ENCODE data around the gene ACSM4.
"Not testable (repeated sequence)": the region's sequence is repeated elsewhere in the genome, so short reads cannot be mapped to it uniquely, and the experiment has no call there.

Gene ACSM4, protein sequence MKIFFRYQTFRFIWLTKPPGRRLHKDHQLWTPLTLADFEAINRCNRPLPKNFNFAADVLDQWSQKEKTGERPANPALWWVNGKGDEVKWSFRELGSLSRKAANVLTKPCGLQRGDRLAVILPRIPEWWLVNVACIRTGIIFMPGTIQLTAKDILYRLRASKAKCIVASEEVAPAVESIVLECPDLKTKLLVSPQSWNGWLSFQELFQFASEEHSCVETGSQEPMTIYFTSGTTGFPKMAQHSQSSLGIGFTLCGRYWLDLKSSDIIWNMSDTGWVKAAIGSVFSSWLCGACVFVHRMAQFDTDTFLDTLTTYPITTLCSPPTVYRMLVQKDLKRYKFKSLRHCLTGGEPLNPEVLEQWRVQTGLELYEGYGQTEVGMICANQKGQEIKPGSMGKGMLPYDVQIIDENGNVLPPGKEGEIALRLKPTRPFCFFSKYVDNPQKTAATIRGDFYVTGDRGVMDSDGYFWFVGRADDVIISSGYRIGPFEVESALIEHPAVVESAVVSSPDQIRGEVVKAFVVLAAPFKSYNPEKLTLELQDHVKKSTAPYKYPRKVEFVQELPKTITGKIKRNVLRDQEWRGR

DNA sequence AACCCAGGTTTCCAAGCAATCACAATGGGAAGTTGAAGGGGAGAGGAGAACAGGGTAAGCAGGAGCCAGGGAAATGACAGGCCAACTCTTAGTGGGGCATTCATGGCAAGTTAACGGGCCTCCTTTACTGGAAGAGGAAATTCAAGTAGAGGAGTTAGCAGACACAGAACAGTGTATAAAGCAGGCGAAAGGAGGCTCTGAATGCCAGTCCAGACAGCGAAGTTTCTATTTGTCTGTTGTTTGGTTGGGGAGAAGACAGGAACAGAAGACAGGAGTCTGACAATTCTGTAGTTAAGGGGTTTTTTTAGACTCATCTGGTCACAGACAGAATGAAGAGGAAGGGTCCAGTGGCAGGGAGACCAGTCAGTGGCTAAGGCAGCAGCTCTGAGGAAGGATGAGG is at the start of gene ACSM4:
TSS of gene ACSM4 (plus strand) at position 301 of the 400 bp plus-strand sequence. CDS start 260 bp downstream, outside the sequence.
- FAIRE-seq = no peak

DNA sequence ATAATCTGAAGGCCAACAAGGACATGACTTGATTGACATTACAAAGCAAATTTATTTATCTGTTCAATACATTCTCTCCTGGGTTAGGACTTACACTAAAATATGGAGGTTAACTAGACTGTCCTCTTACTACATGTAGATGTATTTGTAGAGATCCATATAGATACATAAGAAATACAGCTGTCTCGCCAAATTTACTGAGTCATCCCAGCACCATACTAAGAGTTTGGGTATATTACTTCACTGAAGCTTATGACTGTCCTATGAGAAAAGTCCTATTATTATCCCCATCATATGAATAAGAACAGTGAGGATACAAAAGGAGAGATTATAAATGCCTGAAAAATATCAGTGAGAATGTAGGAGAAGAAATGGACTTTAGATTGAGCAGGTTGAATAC is 44.8 kb upstream of the ACSM4 start:
- FAIRE-seq = no peak

DNA sequence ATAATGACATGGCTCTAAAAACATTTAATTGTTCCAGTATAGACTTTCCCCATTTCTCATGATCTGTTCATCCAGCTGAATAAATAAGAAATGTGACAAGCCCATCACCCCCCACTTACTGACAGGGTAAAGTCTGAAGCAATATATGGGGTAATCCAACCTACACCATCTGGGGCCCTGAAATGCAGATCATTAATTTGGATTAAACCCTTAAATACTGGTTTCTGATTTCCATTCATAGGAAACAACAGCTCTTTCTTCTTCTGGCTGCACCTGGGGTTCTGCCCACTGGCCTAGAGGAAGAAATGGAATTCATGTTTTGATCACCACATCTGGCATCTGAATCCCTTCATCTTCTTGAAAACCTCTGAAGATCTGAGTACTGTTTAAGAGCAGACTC is 39.3 kb upstream of the ACSM4 start:
- no peak for FAIRE-seq

DNA sequence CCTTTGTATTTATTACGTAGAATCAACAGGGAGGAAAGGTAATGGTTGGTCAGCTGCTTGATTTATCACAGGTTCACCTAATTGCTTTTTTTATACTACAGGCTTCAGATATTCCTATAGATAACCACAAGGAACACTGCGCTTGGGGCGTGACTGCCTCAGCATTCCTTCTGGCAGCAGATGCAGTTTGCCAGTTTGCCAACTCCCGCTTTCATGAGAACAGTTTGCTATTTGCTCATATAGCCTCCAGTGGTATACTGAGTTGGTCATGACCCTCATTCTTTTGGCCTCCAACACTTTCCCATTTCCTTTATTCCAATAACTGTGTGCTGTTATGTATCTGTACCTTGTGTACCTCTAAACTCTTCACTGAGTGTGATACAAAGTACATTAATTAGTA is 38.6 kb upstream of the ACSM4 start:
- no peak for FAIRE-seq

DNA sequence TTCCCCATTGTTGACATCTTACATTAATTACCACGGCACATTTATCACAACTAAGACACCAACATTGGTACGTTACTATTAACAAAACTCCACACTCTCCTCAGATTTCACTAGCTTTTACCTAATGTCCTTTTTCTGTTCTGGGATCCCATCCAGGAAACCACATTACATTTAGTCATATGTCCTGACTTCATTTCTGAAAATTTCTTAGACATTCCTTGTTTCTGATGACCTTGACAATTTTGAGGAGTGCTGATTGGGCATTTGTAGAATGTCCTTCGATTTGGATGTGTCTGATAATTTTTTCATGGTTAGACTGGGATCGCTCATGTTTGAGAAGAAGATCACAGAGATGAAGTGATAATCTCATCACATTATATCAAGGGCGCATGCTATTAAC is 34.6 kb upstream of the ACSM4 start:
- no peak for FAIRE-seq

DNA sequence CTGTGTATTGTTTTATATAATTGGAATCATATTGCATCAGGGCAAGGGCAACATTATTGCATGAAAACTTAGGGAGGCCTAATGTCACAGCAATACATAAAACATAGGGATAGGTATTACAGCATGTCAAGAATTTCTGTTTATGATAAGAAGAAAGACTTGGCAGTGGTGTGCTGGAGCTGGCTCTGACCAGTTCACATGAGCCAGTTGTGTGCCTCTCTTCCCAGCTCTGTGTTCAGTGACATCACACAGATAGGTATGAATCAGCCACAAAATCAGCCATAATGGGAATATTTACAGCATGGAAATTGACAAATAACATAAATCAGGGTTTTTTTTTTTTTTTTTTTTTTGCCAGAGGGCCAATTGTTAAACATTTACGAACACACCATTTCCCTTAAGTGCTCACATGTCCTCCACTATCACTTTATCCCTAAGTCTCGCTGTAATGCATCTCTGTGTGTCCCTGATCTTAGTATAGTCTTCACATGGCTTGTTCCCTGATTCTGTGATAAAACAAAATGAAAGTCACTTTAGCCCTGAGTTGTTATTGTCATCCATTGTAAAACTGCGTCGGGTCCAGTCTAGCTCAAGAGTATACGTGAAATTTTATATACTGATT is 31.9 kb upstream of the ACSM4 start:
- no peak for FAIRE-seq

DNA sequence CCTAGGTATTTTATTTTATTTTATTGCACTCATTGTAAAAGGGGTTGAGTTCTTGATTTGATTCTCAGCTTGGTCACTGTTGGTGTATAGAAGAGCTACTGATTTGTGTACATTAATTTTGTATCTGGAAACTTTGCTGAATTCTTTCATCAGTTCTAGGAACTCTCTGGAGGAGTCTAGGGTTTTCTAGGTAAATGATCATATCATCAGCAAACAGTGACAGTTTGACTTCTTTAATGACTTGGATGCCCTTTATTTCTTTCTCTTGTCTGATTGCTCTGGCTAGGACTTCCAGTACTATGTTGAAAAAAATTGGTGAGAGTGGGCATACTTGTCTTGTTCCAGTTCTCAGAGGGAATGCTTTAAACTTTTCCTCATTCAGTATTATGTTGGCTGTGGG is 28.4 kb upstream of the ACSM4 start:
- FAIRE-seq = not testable (repeated sequence)

DNA sequence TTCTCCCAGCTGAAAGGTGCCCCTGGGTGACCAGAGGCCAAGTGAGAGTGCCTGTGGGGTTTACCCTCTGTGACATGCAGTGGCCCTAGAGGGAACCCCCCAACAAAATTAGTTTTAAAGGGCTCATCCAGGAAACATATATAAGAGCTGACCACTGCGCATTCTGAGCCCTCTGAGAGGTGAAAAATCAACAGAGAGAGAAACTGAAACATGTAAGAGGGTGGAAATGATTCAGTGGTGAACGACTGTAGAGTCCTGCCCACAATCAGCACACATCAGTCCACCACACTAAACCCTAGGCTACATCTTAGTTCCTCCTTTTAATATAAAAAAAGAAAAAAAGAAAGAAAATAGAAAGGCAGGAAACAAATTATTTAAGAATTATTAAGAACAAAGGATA is 21.0 kb upstream of the ACSM4 start:
- no peak for FAIRE-seq

DNA sequence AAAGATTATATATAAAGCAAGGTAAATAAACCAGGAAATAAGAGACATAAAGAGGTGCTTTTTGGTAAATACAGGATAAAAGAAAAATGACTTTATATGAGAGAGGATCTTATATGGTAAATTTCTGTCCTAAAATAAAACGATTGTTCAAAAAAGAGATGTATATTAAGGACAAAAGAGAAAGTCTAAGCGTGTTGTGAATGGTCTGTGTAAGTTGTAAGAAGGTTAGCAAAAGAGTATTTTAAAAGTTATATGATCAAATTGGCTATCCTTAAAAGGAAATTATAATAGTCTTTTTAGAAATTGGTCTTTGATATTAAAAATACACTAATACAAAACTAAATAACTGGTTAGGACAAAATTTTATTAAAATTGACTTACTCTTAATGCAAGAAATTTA is 14.1 kb upstream of the ACSM4 start:
- FAIRE-seq = no peak

DNA sequence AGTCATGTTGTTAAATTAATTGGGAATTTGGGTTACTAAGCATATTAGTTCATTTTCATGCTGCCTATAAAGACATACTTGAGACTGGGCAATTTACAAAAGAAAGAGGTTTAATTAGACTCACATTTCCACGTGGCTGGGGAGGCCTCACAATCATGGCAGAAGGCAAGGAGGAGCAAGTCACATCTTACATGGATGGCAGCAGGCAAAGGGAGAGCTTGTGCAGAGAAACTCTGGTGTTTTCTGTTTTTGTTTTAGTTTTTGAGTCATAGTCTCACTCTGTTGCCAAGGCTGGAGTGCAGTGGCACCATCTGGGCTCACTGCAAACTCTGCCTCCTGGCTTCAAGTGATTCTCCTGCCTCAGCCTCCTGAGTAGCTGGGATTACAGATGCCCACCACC is 13.3 kb upstream of the ACSM4 start:
- FAIRE-seq = not testable (repeated sequence)

DNA sequence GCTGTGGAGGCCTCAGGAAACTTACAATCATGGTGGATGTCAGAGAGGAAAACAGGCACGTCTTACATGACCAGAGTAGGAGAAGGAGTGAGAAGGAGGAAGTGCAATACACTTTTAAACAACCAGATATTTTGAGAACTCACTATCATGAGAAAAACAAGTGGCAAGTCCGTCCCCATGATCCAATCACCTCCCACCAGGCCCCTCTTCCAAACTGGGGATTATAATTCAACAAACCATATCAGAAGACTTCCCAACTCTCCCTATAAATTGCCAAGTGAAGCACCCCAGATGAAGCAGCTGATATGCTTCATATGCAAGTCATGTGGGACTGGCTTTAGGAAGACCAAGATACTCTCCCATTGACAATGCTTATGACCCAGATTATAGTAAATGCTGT is 11.6 kb upstream of the ACSM4 start:
- no peak for FAIRE-seq

DNA sequence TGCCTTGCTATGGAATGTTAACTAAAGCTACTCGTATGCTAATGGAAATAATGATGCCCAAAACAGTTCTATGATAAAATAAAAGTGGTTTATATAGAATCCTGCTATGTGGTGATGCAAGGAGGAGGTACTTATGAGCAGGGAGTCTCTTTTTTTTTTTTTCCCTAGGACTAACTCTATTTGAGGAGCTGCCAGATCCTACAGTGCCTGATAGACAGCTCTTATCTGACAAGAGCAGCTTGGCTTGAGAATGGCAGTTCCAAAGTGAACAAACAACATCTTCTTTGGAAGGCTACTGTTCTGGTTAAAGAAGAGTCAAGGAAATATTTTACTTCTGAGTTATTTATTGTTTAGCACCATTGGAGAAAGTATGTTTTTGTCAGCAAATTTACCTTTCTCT is 10.2 kb upstream of the ACSM4 start:
- FAIRE-seq = no peak

DNA sequence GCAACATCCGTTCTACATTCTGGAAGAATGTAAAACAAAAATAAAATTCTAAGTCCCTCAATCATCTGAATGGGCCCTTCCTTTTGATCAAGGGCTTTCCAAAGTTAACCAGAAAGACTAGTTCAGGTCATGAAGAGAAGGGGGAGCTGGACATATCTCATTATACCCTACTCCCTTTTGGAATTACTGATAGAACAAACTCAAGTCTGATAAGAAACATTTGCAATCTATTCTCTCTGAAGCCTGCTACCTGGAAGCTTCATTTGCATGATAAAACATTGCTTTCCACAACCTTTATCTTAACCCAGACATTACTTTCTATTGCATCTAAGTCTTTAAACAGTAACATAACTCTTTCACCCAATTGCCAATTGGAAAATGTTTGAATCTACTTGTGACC is 8.3 kb upstream of the ACSM4 start:
- FAIRE-seq = no peak

DNA sequence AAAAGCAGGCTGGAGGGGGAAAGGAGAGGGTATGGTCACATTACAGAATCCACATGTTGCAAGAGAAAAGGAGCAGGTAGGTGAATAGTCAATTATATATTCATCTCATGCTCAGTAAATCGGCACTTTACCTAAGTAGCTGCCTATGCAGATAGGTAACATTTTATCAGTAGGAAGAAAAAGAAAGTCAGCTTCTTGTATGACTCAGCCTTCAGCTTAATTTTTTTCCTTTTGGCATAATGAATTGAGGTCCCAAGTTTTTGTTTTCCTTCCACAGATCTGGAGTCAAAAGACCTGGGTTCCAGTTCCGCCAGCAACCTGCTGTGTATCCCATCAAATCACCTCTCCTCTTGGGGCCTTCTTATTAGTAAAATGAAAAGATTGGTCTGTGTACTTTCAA is 6.0 kb upstream of the ACSM4 start:
- FAIRE-seq = no peak

DNA sequence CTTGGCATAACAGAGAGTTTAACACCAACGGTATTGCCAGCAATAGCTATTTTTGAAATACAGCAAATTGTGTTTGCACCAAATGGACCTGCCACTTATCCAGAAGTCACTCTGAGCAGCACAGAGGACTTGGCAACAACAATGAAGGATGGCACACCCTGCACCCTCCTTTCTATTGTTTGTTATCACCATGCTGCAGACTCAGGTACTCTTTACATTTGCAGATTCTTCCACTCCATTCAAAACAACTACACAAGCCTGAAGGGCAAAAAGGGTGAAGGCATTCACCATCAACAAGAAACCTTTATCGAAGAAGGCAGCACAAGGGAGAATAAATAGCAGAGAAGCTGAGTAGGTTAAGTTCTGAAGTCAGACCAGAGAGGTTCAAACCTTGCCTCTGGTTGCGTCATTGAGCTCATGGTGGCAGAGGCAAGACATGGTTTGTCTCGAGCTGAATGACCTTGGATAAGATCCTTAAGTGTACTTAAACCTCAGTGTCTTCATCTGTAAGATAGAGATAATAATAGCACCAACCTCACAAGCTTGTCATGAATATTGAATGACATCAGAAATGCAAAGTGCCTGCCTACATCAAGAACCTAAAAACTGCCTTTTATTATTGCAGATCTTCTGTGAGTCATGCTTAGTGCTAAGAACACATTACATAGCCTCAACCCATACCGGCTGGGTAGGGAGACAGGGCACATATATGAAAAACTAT is 1.4 kb upstream of the ACSM4 start:
- no peak for FAIRE-seq

DNA sequence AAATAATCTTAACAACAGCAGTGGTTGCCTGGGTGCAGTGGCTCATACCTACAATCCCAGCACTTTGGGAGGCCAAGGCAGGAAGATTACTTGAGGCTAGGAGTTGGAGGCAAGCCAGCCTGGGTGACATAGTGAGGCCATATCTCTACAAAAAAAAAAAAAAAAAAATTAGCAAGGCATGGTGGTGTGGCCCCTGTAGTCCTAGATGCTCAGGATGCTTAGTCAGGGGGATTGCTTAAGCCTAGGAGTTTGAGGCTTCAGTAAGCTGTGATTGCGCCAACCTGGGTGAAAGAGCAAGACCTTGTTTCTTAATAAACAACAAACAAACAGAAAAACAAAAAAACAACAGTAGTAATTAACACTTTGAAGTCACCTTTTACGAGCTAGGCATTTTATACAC is 642 bp upstream of the ACSM4 start:
- no peak for FAIRE-seq

DNA sequence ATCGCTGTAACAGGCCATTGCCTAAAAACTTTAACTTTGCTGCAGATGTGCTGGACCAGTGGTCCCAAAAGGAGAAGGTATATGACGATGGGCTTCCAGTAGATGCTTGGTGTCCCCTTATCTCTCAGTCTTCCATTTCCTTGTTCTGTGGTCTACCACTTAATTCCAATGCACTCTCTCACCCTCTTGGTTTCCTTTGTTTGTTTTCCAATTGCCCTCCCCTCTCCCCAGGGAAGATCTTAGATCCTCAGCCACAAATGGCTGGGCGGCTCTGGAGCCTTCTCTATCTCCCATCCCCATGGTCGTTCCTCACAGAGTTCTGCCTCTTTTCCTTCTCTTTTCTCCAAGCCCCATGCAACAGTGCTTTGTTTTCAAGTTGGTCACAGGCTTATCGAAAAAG is 584 bp downstream of the ACSM4 start:
- FAIRE-seq = no peak

DNA sequence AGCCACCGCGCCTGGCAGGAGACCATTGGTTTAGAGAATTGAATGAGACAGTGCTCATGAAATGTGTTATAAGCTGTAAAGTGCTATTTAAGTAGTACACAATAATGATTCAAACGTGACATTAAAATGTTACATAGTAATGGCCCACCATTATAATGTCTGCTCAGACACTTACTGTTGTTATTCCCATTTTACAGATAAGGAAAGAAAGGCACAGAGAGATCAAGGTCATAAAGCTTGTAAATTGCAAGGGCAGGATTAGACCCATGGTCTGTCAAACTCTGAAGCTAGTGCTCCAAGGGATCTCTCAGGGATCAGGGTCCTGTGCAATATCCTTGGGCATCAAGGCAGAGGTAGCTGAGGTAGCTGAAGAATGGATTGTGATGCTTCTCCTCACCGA is 6.2 kb downstream of the ACSM4 start:
- FAIRE-seq = no peak

DNA sequence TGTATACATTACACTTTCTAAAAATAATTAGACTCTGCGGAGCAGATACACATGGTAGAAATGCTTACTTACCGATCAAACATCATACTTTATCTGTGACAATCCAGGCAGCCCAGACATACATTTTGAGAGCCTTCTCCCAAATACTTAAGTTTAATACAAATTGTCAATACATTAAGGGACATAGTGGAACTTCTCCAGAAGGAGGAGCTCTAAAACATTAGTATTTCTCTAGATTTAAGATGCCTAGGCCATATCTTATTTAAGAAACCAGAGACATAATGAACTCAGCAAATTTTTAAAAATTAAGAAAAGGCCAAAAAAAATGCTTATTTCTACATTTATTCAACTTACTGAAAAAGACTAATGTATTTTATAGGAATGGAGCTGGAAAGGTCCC is 16.1 kb downstream of the ACSM4 start:
- FAIRE-seq = peak; percentile 60

DNA sequence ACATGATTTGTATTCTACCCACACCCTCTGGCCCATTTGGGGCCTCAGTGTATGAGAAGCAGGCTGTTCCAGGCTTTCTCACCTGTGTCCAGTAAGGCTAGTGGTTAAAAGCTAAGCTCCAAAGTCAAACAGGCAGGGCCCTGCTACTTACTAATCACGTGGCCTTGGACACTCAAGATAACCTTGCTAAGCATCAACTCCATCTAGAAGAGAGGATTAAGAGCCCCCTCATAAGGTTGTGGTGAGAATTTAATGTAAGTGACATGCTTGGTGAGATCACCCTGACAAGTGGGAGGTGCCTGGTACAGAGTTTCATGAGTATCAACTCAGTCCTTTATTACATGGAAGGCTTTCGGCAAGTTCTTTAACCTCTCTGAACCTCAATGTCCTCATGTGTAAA is 17.8 kb downstream of the ACSM4 start:
- FAIRE-seq = no peak

DNA sequence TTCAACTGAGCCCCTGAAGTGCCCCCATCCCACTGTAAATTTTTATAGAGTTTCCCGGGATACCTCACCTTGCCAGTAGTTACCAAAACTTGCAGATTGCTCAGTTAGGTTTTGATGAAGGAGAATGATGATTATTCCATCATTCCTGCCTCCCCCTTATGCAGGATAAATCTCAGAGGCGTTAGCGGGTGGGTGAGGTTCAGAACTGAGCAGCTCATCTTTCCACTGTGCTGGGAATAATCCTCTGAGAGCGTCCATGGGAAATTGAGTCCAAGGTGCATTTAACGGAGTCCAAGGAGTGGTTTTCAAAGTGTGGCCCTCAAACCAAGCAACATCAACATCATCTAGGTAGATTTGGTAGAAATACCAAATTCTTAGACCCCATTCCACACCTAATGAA is 18.7 kb downstream of the ACSM4 start:
- FAIRE-seq = no peak

DNA sequence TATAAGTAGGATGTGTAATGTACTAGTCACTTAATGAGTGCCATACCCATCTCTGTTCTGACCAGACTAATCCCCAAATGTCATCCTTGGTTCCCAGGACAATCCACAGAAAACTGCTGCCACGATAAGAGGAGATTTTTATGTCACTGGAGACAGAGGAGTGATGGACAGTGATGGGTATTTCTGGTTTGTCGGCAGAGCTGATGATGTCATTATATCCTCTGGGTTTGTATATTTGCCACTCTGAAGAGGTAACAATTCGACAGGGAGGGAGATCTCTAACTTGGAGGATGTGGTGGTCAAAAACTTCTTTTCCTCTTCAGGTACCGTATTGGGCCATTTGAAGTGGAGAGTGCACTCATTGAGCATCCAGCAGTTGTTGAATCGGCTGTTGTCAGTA is 20.3 kb downstream of the ACSM4 start:
- FAIRE-seq = no peak

DNA sequence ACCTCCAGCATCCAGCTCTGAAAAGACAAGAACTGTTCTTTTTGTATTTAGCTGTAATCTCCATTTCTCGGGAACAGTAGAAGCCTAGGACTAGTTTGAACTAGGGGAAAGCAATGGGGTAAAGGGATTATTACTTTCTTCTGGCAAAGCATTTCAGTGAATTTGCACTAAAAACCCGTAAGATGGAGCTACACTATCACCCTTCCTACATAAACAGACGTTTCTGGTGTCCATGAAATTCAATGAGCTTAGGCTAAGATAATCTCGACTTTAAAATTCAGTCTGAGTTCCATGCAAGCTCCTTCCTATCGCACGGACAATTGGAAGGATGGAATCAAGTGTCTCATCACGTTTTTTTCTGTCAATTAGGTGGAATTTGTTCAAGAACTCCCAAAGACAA is 24.0 kb downstream of the ACSM4 start:
- FAIRE-seq = no peak

DNA sequence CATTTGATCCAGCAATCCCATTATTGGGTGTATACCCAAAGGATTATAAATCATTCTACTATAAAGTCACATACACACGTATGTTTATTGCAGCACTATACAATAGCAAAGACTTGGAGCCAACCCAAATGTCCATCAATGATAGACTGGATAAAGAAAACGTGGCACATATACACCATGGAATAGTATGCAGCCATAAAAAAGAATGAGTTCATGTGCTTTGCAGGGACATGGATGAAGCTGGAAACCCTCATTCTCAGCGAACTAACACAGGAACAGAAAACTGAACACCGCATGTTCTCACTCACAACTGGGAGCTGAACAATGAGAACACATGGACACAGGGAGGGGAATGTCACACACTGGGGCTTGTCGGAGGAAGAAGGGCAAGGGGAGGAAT is 33.9 kb downstream of the ACSM4 start:
- not testable (repeated sequence) for FAIRE-seq
